HL-60 (cell line): ENCODE results near the gene DSCAML1.

Experiments
- DNase-seq, 2 experiments: peaks; one replicate each; pipeline ENCODE4 v3.0.0-alpha.2; 2010 to 2020; ENCODE audit warnings: low read depth in 1 of 2, low spot score in 1 of 2
- H3K27ac ChIP-seq: fragments of 250-450 bp; sonication (Bioruptor Pico); replicated peaks from 2 replicates; pipeline ENCODE4 v1.5.1; 2020; ENCODE audit warnings: mild to moderate bottlenecking, moderate library complexity
- H3K27me3 ChIP-seq: fragments of 250-450 bp; sonication (Bioruptor Pico); 2 replicates; pipeline ENCODE4 v1.5.1; 2021; ENCODE audit warnings: mild to moderate bottlenecking, moderate library complexity; ENCODE audit not compliant: insufficient read depth, poor library complexity, severe bottlenecking
- H3K4me3 ChIP-seq: replicated peaks from 2 replicates; pipeline ENCODE4 v1.5.1; 2011; ENCODE audit warnings: mild to moderate bottlenecking, control low read depth, low read length; ENCODE audit not compliant: insufficient read depth
- GABPA ChIP-seq: IDR thresholded peaks from 2 replicates; pipeline ENCODE4 v1.6.1; 2012; ENCODE audit warnings: low read depth
- POLR2AphosphoS5 ChIP-seq: IDR thresholded peaks from 2 replicates; pipeline ENCODE4 v1.6.1; 2012; ENCODE audit warnings: low read depth
- SPI1 ChIP-seq: IDR thresholded peaks from 2 replicates; pipeline ENCODE4 v1.6.1; 2012; ENCODE audit warnings: low read depth, mild to moderate bottlenecking, borderline replicate concordance
- TF ChIP-seq, protein P1 (sequence below): IDR thresholded peaks from one replicate; pipeline ENCODE4 v1.5.1; 2011; ENCODE audit warnings: low read length, control low read depth, inconsistent platforms; ENCODE audit not compliant: insufficient read depth
- TF ChIP-seq, protein P2 (sequence below): IDR thresholded peaks from 2 replicates; pipeline ENCODE4 v1.6.1; 2012; ENCODE audit warnings: low read depth; ENCODE audit not compliant: insufficient replicate concordance

The DSCAML1 gene

GRCh38 chr11:117479372-117479771 lies 317.6 kb downstream of the DSCAML1 start:
- Histone ChIP-seq H3K27me3 (no peaks in the 10 kb centered on the region), H3K27ac (no peak overlapping the region), H3K4me3 (no peak overlapping the region)
- DNase-seq: no peak
- TF ChIP-seq POLR2AphosphoS5 (no peak), SPI1 (no peak), GABPA (no peak)
- TF ChIP-seq, protein P1, sequence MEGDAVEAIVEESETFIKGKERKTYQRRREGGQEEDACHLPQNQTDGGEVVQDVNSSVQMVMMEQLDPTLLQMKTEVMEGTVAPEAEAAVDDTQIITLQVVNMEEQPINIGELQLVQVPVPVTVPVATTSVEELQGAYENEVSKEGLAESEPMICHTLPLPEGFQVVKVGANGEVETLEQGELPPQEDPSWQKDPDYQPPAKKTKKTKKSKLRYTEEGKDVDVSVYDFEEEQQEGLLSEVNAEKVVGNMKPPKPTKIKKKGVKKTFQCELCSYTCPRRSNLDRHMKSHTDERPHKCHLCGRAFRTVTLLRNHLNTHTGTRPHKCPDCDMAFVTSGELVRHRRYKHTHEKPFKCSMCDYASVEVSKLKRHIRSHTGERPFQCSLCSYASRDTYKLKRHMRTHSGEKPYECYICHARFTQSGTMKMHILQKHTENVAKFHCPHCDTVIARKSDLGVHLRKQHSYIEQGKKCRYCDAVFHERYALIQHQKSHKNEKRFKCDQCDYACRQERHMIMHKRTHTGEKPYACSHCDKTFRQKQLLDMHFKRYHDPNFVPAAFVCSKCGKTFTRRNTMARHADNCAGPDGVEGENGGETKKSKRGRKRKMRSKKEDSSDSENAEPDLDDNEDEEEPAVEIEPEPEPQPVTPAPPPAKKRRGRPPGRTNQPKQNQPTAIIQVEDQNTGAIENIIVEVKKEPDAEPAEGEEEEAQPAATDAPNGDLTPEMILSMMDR: no peak

- Histone ChIP-seq H3K27me3 (no peaks in the 10 kb centered on the region), H3K27ac (no peak overlapping the region), H3K4me3 (no peak overlapping the region)
- TF ChIP-seq, protein P2, sequence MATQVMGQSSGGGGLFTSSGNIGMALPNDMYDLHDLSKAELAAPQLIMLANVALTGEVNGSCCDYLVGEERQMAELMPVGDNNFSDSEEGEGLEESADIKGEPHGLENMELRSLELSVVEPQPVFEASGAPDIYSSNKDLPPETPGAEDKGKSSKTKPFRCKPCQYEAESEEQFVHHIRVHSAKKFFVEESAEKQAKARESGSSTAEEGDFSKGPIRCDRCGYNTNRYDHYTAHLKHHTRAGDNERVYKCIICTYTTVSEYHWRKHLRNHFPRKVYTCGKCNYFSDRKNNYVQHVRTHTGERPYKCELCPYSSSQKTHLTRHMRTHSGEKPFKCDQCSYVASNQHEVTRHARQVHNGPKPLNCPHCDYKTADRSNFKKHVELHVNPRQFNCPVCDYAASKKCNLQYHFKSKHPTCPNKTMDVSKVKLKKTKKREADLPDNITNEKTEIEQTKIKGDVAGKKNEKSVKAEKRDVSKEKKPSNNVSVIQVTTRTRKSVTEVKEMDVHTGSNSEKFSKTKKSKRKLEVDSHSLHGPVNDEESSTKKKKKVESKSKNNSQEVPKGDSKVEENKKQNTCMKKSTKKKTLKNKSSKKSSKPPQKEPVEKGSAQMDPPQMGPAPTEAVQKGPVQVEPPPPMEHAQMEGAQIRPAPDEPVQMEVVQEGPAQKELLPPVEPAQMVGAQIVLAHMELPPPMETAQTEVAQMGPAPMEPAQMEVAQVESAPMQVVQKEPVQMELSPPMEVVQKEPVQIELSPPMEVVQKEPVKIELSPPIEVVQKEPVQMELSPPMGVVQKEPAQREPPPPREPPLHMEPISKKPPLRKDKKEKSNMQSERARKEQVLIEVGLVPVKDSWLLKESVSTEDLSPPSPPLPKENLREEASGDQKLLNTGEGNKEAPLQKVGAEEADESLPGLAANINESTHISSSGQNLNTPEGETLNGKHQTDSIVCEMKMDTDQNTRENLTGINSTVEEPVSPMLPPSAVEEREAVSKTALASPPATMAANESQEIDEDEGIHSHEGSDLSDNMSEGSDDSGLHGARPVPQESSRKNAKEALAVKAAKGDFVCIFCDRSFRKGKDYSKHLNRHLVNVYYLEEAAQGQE: no peak
- TF ChIP-seq, protein P1: no peak
- no peak for TF ChIP-seq POLR2AphosphoS5
- no peak for TF ChIP-seq GABPA
- TF ChIP-seq SPI1: no peak
- DNase-seq: no peak
Measured at GRCh38 chr11:117478926-117479325, 318.1 kb downstream of the DSCAML1 start.

- DNase-seq: no peak
Measured at GRCh38 chr11:117478126-117478860, 318.7 kb downstream of the DSCAML1 start.

More at GRCh38 chr11:117478126-117478860, 318.7 kb downstream of the DSCAML1 start:
- TF ChIP-seq POLR2AphosphoS5: no peak
- TF ChIP-seq, protein P1: no peak
- TF ChIP-seq SPI1: no peak
- TF ChIP-seq GABPA: no peak
- TF ChIP-seq, protein P2: no peak
- no peak overlapping the region for H3K27ac ChIP-seq
- H3K27me3 ChIP-seq: no peaks in the 10 kb centered on the region
- no peak overlapping the region for H3K4me3 ChIP-seq
